ENCODE data around the gene IER2. TPM values are rescaled to one million over a fixed set of nuclear protein-coding genes. Genes with fewer than 3 reads are reported as not detected.

The IER2 gene
- total and polyA plus RNA-seq, 9 of the 15 experiments (the other 6 are each of a cell fraction or from before 2014, with no cell fraction given), result 4.5 to 205 (median 23.7) TPM

DNA sequence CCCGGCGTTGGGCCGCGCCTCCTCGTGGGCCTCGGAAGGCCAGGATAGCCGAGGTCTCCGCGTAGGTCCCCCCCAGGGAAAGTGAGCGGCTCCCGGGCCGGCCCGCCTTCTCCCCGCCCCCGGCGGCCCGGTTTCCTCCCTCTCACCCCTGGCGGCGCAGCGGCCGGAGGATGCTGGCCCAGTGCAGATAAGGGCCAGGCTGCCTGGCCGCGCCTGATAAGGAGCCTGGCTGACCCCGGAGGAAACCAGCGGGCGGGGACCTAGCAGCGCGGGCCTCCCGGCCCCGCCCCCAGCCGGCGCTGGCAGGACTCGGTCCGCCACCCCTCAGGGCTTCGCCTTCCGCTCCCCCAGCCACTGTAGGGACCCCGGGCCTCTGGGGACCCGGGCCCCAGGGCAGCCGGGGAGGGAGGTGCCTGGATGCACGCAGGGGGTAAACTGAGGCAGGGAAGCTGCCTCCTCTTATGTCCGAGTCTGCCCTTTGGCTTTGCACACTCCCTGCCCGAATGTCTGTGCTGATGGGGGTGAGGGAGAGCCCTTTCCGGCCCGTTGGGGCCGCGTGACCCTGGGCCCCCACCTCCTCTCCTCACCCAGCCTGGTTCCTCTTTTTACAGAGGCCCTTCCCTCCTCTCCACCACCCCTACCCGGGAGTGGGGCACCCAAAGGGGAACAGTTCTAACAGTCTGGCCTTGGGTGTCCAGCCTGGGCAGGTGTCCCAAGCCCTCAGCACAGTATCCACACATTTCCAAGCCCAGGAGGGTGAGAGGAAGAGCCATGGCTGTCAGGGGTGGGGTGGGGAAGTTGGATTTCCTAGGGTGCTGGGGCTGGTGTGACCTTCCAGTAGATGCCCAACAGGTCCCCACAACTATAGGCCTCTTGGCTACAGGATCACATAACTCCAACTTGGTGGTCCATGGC lies 47.3 kb upstream of the IER2 start, which contains the start of gene LYL1 (continued):
- TF ChIP-seq CBX8 (IDR thresholded peaks at IDR 0.05; ENCODE audit: borderline replicate concordance, extremely low read depth, low read depth, low read length, poor library complexity, severe bottlenecking) (no peak), ZNF175 (CRISPR knock-in tag; IDR thresholded peaks at IDR 0.05; ENCODE audit: low read depth) (peak; percentile 74; the same call in 1 of the 2 replicates), ZNF24 (IDR thresholded peaks at IDR 0.05) (peak; percentile 80; the same call in 1 of the 2 replicates), CBFA2T3 (IDR thresholded peaks at IDR 0.05) (peak; percentile 99), GATAD2A (IDR thresholded peaks at IDR 0.05) (peak; percentile 62; the same call in 1 of the 2 replicates), RCOR1 (IDR thresholded peaks at IDR 0.05; ENCODE audit: borderline replicate concordance in 1 of 2, low read depth in 2 of 2, low read length in 2 of 2) (peak in 1 of 2 experiments; percentile 91; a peak in 3 of 4 replicates), EP400 (IDR thresholded peaks at IDR 0.05) (peak; percentile 85), HSF4 (CRISPR knock-in tag; IDR thresholded peaks at IDR 0.05; ENCODE audit: borderline replicate concordance) (peak; percentile 4; the same call in 1 of the 2 replicates), ZNF77 (CRISPR knock-in tag; IDR thresholded peaks at IDR 0.05) (no peak), PHF20 (IDR thresholded peaks at IDR 0.05; ENCODE audit: partially characterized antibody) (peak; percentile 42), ZNF780A (CRISPR knock-in tag; IDR thresholded peaks at IDR 0.05) (no peak), NCOR1 (IDR thresholded peaks at IDR 0.05) (peak; percentile 100), ZFP1 (CRISPR knock-in tag; IDR thresholded peaks at IDR 0.05) (no peak), ERF (CRISPR knock-in tag; IDR thresholded peaks at IDR 0.05) (no peak), POLR3G (IDR thresholded peaks at IDR 0.05; ENCODE audit: extremely low read depth, insufficient read length, insufficient replicate concordance) (no peak), SNRNP70 (optimal IDR thresholded peaks at IDR 0.05; ENCODE audit: low read depth, low read length) (no peak), SAFB2 (IDR thresholded peaks at IDR 0.05; ENCODE audit: borderline replicate concordance, low read depth, low read length, severe bottlenecking) (no peak), U2AF2 (optimal IDR thresholded peaks at IDR 0.05; ENCODE audit: low read depth, low read length) (no peak)
- TF ChIP-seq, protein P1, sequence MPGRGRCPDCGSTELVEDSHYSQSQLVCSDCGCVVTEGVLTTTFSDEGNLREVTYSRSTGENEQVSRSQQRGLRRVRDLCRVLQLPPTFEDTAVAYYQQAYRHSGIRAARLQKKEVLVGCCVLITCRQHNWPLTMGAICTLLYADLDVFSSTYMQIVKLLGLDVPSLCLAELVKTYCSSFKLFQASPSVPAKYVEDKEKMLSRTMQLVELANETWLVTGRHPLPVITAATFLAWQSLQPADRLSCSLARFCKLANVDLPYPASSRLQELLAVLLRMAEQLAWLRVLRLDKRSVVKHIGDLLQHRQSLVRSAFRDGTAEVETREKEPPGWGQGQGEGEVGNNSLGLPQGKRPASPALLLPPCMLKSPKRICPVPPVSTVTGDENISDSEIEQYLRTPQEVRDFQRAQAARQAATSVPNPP (IDR thresholded peaks at IDR 0.05; ENCODE audit: borderline replicate concordance, insufficient read depth, insufficient read length), result no peak
- TF ChIP-seq, protein P2, sequence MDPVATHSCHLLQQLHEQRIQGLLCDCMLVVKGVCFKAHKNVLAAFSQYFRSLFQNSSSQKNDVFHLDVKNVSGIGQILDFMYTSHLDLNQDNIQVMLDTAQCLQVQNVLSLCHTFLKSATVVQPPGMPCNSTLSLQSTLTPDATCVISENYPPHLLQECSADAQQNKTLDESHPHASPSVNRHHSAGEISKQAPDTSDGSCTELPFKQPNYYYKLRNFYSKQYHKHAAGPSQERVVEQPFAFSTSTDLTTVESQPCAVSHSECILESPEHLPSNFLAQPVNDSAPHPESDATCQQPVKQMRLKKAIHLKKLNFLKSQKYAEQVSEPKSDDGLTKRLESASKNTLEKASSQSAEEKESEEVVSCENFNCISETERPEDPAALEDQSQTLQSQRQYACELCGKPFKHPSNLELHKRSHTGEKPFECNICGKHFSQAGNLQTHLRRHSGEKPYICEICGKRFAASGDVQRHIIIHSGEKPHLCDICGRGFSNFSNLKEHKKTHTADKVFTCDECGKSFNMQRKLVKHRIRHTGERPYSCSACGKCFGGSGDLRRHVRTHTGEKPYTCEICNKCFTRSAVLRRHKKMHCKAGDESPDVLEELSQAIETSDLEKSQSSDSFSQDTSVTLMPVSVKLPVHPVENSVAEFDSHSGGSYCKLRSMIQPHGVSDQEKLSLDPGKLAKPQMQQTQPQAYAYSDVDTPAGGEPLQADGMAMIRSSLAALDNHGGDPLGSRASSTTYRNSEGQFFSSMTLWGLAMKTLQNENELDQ (CRISPR knock-in tag; IDR thresholded peaks at IDR 0.05; ENCODE audit: borderline replicate concordance), result no peak
- TF ChIP-seq, protein P3, sequence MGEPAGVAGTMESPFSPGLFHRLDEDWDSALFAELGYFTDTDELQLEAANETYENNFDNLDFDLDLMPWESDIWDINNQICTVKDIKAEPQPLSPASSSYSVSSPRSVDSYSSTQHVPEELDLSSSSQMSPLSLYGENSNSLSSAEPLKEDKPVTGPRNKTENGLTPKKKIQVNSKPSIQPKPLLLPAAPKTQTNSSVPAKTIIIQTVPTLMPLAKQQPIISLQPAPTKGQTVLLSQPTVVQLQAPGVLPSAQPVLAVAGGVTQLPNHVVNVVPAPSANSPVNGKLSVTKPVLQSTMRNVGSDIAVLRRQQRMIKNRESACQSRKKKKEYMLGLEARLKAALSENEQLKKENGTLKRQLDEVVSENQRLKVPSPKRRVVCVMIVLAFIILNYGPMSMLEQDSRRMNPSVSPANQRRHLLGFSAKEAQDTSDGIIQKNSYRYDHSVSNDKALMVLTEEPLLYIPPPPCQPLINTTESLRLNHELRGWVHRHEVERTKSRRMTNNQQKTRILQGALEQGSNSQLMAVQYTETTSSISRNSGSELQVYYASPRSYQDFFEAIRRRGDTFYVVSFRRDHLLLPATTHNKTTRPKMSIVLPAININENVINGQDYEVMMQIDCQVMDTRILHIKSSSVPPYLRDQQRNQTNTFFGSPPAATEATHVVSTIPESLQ (CRISPR knock-in tag; IDR thresholded peaks at IDR 0.05), result no peak; the same call in 1 of the 2 replicates
- TF ChIP-seq, protein P4, sequence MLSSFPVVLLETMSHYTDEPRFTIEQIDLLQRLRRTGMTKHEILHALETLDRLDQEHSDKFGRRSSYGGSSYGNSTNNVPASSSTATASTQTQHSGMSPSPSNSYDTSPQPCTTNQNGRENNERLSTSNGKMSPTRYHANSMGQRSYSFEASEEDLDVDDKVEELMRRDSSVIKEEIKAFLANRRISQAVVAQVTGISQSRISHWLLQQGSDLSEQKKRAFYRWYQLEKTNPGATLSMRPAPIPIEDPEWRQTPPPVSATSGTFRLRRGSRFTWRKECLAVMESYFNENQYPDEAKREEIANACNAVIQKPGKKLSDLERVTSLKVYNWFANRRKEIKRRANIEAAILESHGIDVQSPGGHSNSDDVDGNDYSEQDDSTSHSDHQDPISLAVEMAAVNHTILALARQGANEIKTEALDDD (IDR thresholded peaks at IDR 0.05), result no peak
